Measurements from ENCODE around the gene YEATS2.

The YEATS2 gene

GRCh38 chr3:183697610-183698317 is at the start of gene YEATS2:
Gene YEATS2, plus strand, starts transcription at chr3:183697797. Its CDS starts 17,366 bp downstream, at chr3:183715163.
- peak; percentile 57 for ATAC-seq (ENCODE audit: low read depth)

GRCh38 chr3:183650554-183650953 is 47.0 kb upstream of the YEATS2 start:
- ATAC-seq (ENCODE audit: low read depth) (no peak), DNase-seq (ENCODE audit: low spot score) (no peak)
- H3K27me3 ChIP-seq (ENCODE audit: insufficient read depth, poor library complexity, severe bottlenecking): no peaks in the 10 kb centered on the region
- H3K9me3 ChIP-seq (ENCODE audit: severe bottlenecking): peaks cover 22% of the 10 kb centered on the region
- TF ChIP-seq CTCF (IDR thresholded peaks at IDR 0.05; ENCODE audit: poor library complexity, severe bottlenecking): no peak
- H3K4me1 ChIP-seq (ENCODE audit: insufficient read depth, poor library complexity, severe bottlenecking): no peaks in the 10 kb centered on the region
- H3K36me3 ChIP-seq (ENCODE audit: low read depth): no peaks in the 10 kb centered on the region
- no peak overlapping the region for H3K4me3 ChIP-seq (ENCODE audit: severe bottlenecking)
- H3K27ac ChIP-seq (ENCODE audit: poor library complexity, severe bottlenecking): no peak overlapping the region

More at GRCh38 chr3:183697610-183698317, at the start of gene YEATS2:
- Histone ChIP-seq H3K4me3 (ENCODE audit: severe bottlenecking) (peak within 1 kb of the TSS; percentile 100), H3K27me3 (ENCODE audit: insufficient read depth, poor library complexity, severe bottlenecking) (no peaks in the 10 kb centered on the region), H3K9me3 (ENCODE audit: severe bottlenecking) (no peaks in the 10 kb centered on the region), H3K4me1 (ENCODE audit: insufficient read depth, poor library complexity, severe bottlenecking) (peaks cover 9% of the 10 kb centered on the region), H3K27ac (ENCODE audit: poor library complexity, severe bottlenecking) (peak within 1 kb of the TSS; percentile 62), H3K36me3 (ENCODE audit: low read depth) (peaks cover 17% of the 10 kb centered on the region)
- TF ChIP-seq CTCF (IDR thresholded peaks at IDR 0.05; ENCODE audit: poor library complexity, severe bottlenecking): no peak
- peak; percentile 52 for DNase-seq (ENCODE audit: low spot score)

- no peak for TF ChIP-seq CTCF (IDR thresholded peaks at IDR 0.05; ENCODE audit: poor library complexity, severe bottlenecking)
- H3K27ac ChIP-seq (ENCODE audit: poor library complexity, severe bottlenecking): no peak overlapping the region
- H3K9me3 ChIP-seq (ENCODE audit: severe bottlenecking): peaks cover 22% of the 10 kb centered on the region
- H3K4me3 ChIP-seq (ENCODE audit: severe bottlenecking): no peak overlapping the region
- no peak for DNase-seq (ENCODE audit: low spot score)
- no peaks in the 10 kb centered on the region for H3K4me1 ChIP-seq (ENCODE audit: insufficient read depth, poor library complexity, severe bottlenecking)
- H3K27me3 ChIP-seq (ENCODE audit: insufficient read depth, poor library complexity, severe bottlenecking): no peaks in the 10 kb centered on the region
- H3K36me3 ChIP-seq (ENCODE audit: low read depth): no peaks in the 10 kb centered on the region
- no peak for ATAC-seq (ENCODE audit: low read depth)
These were observed 44.2 kb upstream of the YEATS2 start for GRCh38 chr3:183653209-183654064.

- no peaks in the 10 kb centered on the region for H3K36me3 ChIP-seq (ENCODE audit: low read depth)
- H3K4me3 ChIP-seq (ENCODE audit: severe bottlenecking): no peak overlapping the region
- DNase-seq (ENCODE audit: low spot score): no peak
- TF ChIP-seq CTCF (IDR thresholded peaks at IDR 0.05; ENCODE audit: poor library complexity, severe bottlenecking): no peak
- no peaks in the 10 kb centered on the region for H3K4me1 ChIP-seq (ENCODE audit: insufficient read depth, poor library complexity, severe bottlenecking)
- H3K9me3 ChIP-seq (ENCODE audit: severe bottlenecking): peaks cover 22% of the 10 kb centered on the region
- no peak overlapping the region for H3K27ac ChIP-seq (ENCODE audit: poor library complexity, severe bottlenecking)
- no peak for ATAC-seq (ENCODE audit: low read depth)
- H3K27me3 ChIP-seq (ENCODE audit: insufficient read depth, poor library complexity, severe bottlenecking): no peaks in the 10 kb centered on the region
These were observed 42.9 kb upstream of the YEATS2 start for GRCh38 chr3:183654727-183655126.

All from RWPE2 (cell line).